GM10266 (cell line): ENCODE data around the gene RAB43.

Experiments used
- DNase-seq: peaks from one replicate; pipeline ENCODE4 v3.0.0; 2012; ENCODE audit errors: extremely low spot score
- TF ChIP-seq, protein P1 (sequence below): IDR thresholded peaks from 2 replicates; pipeline ENCODE4 v1.5.1; 2012; ENCODE audit warnings: mild to moderate bottlenecking, low read depth; ENCODE audit not compliant: control insufficient read depth, insufficient read depth; ENCODE audit errors: missing control alignments

Gene RAB43

DNA sequence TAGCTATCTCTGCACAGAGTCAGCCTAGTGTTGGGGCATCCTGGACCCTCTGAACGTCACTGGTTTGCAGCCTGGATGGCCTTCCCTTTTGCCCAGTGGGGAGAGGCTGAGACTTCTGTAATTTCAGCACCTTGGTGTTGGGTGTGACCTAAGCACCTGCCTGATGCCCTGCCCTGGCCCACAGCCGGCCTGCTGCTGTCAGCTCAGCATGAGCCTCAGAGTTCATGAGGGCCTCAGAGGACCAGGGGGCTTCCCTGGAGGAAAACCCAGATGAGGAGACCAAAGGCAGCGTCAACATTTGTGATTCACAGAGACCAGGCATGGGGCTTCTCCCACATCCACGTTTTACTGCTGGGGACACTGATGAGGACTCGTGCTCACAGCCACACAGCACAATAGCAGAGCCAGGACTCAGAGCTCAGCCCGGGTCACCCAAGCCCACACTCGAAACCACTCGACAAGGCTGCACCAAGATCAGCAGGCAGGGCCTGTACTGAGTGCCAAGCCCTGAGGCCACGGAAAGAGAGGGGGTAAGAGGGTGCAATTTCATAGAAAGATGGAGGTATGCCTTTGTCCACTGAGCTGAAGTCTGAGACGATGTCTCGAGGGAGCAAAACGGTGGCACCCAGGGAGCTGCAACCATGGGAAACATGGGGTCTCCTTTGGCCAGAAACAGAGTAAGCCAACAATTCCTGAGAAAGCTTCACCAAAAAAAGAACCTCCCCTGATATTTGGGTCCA, 70.9 kb downstream of the RAB43 start:
- TF ChIP-seq, protein P1, sequence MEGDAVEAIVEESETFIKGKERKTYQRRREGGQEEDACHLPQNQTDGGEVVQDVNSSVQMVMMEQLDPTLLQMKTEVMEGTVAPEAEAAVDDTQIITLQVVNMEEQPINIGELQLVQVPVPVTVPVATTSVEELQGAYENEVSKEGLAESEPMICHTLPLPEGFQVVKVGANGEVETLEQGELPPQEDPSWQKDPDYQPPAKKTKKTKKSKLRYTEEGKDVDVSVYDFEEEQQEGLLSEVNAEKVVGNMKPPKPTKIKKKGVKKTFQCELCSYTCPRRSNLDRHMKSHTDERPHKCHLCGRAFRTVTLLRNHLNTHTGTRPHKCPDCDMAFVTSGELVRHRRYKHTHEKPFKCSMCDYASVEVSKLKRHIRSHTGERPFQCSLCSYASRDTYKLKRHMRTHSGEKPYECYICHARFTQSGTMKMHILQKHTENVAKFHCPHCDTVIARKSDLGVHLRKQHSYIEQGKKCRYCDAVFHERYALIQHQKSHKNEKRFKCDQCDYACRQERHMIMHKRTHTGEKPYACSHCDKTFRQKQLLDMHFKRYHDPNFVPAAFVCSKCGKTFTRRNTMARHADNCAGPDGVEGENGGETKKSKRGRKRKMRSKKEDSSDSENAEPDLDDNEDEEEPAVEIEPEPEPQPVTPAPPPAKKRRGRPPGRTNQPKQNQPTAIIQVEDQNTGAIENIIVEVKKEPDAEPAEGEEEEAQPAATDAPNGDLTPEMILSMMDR = no peak

DNA sequence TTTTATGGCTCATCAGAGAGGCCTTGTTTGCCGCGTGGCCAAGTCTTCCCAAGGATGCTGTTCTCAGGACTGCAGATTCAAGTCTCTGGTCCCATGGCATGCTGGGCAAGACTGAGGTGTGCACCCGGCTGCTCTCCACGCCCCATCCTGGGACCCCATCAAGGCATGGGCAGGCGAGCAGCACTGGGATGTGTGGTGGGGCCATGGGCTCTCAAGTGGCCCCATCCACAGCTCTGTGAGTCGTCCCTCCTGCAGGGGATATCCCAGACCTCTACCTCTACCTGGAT, 74.1 kb downstream of the RAB43 start:
- DNase-seq = no peak
- TF ChIP-seq, protein P1 = no peak

More for the DNA sequence above, 70.9 kb downstream of the RAB43 start:
- DNase-seq = no peak

DNA sequence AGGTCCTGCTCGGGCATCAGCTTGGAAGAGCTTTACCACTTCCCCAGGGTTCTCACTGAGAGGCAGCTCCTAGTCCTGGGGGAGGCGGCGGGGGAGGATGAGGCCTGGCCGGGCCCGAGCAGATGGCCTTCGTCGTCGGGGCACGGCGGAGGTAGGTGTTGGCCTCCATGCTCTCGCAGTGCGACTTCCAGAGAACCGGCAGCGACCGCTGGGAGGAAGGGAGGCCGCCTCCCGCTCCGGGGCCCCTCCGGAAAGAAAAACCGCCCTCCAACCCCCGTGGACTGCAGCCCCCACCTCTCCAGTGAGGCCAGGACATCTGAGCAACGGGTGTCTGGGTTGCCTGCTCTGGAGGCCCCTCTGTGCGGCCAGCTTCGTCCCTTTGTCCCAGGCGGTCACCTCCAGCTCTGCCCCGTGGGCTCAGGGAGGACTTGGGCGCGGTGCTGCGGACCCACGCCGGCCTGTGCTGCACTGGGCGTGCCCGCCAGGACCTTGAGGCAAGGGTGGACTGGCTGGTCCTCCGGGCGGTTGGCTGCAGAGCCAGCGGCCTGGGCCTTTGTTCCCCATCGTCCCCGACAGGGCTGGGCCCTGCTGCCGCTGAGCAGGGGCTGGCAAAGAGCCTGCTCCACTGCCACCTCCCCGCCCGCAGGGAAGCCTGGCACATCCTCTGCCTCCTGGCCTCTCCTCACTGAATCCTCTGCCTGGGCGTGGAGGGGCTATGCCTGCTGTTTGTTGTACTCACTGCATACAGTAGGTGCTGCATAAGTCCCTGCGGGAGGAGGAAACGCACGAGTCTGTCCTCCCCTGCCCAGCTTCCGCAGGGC, 74.7 kb downstream of the RAB43 start:
- no peak for DNase-seq
- TF ChIP-seq, protein P1 = no peak

DNA sequence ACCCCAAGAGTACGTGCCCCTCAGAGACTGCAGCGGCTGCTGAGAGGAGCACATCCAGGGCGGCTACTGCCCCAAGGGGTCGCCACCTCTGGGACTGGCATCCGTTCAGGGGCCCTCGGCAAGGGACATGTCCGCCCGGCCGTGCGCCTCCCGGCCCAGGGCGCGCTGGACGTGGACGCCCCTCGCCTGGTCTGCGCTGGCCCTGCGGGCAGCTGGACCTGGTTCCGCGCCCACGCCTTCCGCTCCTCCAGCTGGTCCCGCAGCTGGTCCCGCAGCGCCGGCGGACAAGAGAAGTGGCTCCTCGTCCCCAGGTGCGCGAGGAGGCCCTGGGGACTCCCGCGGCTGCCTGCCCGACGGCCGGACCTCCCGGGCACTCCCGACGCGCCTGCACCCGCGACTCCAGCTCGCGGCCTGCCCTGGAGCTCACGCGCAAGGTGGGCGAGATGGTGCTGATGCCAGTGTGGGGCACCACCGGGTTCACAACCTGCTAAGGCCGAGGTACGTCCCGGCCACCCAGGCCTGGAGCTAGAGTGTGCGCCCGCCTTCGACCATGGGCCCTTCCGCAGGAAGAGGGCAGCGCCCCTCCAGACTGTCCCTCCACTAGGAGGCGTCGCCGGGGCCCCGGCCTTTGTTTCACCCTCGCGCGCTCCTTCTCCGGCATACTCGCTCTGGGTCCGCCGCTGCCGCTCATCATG, 75.4 kb downstream of the RAB43 start:
- TF ChIP-seq, protein P1 = no peak
- DNase-seq = no peak

DNA sequence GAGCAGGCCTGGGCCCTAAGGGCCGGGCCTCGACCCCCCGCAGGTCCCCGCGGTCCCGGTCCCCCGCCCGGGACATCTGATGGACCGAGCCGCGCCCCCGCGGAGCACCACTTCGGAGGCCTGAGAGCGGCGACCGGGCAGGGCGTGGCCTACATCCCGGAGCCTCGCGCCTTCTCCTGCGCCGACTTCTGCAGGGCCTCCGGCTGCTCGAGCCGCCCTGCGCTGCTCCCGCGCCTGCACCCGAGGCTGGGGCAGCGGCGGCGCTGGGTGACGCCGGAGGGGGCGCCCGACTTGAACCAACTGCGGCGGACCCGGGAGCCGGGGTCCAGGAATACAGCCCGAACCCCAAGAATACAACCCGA, 75.9 kb downstream of the RAB43 start:
- DNase-seq = no peak
- TF ChIP-seq, protein P1 = no peak

DNA sequence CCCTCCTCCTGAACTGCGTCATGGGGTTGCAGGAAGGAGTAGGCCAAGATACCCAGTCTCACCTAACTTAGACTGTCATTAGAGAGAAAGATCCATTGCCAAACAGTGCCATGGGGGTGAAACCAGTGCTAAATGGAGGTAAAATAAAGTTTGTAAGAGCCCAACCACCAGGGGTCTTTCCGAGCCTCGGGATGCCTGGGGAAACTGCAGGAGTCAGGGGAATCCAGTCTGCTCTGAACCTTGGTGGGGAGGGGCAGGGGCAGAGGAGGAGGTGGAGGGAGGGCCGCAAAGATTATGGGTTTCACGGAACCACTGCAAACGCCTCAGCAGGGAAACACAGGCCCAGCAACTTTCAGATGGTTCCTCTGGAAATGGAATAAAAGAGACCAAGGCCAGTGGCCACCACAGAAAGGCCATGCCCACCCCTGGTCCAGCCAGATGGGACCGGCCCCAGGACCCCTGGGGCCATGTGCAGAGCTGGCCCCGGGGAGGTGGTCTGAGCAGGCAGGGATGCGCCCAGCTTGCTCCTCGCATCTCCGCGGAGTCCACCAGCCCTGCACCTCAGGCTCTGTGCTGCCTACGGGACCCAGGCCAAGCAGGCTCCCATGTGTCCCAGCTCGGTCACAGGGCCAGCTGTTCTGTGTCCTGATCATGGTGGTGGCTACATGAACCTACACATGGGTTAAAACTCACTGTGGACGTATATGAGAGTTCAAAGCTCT, 80.9 kb downstream of the RAB43 start:
- TF ChIP-seq, protein P1 = no peak
- no peak for DNase-seq

DNA sequence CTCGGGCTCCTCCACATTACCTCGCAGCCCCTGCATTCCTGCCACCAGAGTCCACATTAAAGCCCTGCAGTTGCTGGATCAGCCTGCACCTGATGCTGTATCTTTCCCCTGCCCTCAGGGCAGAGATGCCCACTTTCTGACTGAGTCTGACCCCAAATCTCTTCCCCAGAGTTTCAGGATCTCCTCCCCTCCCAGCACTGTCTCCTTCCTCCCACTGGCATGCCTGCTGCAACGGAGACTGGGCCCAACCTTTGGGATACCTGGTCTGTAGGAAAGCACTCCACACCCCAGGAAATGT, 81.6 kb downstream of the RAB43 start:
- no peak for DNase-seq
- TF ChIP-seq, protein P1 = no peak
